ENCODE measurements around the gene CADM3. TPM values are rescaled to one million over a fixed set of nuclear protein-coding genes. Genes with fewer than 3 reads are reported as not detected.

Gene CADM3
- total and polyA plus RNA-seq, 9 of the 15 experiments (the other 6 are each of a cell fraction or from before 2014, with no cell fraction given): 0.04 TPM; not detected in 8

- no peak for TF ChIP-seq ZNF318 (IDR thresholded peaks at IDR 0.05; ENCODE audit: borderline replicate concordance in 1 of 2, low read depth in 1 of 2)
- no peak for TF ChIP-seq NFYB (IDR thresholded peaks at IDR 0.05; ENCODE audit: extremely low read depth, insufficient read length)
Observed at GRCh38 chr1:159171254-159171687, at the start of gene CADM3 (continued).
